Measurements from ENCODE around the gene ANKIB1.
"Not testable (repeated sequence)": the region's sequence is repeated elsewhere in the genome, so short reads cannot be mapped to it uniquely, and the experiment has no call there.

Gene ANKIB1

GRCh38 chr7:92410162-92410561, 164.4 kb downstream of the ANKIB1 start:
- not testable (repeated sequence) for DNase-seq (ENCODE audit: low spot score)

- DNase-seq (ENCODE audit: low spot score): no peak
Measured at GRCh38 chr7:92412745-92413144, 167.0 kb downstream of the ANKIB1 start.

- no peak for DNase-seq (ENCODE audit: low spot score)
Measured at GRCh38 chr7:92413550-92413949, 167.8 kb downstream of the ANKIB1 start.

DNA sequence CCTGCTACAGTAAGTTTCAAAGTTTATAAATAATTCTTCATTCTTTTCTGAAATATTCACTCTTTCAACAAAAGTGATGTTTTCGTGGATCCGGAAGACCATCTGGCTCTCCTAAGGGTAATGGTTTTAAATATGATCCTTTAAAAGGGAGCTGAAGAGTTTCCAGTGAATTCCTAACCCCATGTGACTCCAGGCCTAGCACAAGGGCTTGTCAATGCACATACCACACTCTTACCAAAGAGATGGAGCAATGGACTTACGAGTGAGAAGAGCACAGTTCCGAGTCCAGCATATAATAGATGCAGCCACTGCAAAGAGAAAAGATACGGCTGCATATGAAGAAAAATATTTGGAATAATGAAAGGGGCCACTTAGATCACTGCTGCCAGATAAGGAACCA, 169.5 kb downstream of the ANKIB1 start:
- no peak for DNase-seq (ENCODE audit: low spot score)

GRCh38 chr7:92417913-92418312, 172.1 kb downstream of the ANKIB1 start:
- peak; percentile 30 for DNase-seq (ENCODE audit: low spot score)

DNA sequence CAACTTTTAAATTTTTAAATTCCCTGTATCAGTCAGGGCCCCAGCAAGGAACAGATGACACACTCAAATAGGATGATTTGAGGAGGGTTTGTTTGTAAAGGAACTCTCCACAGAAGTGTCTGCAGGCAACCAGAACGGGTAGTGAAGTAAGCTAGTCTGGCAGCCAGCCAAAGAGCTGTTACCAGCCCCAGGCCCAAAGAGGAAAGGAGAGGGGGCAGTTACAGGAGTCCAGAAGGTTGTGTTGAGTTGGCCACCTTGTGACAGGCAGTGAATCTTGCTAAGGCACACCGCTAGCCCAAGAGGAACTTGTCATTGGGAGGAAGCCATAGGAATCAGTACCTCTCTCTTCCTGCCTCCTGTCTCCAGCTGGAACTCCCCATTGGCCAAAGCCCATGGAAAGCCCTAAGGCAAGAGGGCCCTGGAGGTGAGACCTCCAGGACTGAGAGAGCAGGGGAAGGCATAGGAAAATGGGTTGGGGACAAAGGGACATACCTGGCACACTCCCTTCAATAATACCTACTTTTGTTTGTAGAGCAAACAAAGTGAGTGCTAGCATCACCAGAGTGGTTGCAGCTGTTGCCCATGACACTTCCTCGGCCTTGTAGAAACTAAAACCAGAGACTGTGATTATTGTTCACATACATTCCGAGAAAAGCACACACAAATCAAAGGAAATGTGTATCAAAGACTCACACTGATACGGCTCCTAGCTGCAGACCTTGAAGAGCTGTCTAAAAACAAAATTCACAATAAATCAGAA, 176.1 kb downstream of the ANKIB1 start:
- no peak for DNase-seq (ENCODE audit: low spot score)

DNA sequence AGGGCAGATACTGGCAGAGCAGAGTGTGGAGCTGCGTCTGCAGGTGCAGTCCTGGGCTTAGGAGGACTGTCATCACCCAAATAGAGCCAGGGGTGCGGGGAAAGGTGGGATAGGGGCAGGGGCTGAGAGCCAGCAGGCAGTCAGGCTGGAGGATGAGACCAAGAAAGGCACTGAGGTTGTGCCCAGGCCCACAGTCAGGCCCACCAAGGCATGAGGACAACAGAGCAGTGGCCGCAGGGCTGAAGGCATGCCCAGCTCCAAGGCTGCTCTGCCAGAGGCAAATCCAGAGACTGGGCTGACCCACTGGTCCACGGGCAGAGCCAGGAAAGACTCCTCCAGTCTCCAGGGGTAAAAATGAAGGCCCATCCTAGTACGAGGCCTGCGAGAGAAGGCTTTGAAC, 177.2 kb downstream of the ANKIB1 start:
- DNase-seq (ENCODE audit: low spot score): no peak

- DNase-seq (ENCODE audit: low spot score): no peak
Measured at GRCh38 chr7:92423710-92424131, 177.9 kb downstream of the ANKIB1 start.

DNA sequence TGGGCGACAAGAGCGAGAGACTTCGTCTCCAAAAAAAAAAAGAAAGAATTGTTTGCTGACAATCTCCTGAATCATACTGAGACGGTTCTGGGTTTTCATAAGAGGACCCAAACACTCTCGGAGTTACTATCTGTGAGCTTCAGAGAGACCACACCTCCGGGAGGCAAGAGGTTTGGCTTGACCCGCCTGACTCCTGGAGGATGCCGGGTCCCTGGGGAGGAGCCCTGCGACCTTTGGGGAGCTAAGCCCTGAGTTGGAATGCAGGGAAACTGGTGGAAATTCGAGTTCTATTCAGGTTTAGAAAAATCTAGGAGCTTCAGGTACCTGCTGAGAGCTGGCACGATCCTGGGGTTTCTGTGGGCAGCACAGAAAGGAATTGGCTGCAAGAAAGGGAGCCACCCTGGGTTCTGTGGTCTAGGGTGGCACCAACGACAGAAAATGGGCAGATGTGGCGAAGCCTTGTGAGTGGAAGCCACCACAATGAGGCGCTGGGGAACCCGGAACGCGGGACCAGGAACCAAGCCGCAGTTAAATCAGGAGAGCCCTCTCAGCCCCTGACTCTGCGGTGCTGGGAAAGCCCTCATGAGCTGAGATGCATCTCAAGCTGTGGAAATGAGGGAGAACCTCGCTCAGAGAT, 179.7 kb downstream of the ANKIB1 start:
- peak; percentile 30 for DNase-seq (ENCODE audit: low spot score)

DNA sequence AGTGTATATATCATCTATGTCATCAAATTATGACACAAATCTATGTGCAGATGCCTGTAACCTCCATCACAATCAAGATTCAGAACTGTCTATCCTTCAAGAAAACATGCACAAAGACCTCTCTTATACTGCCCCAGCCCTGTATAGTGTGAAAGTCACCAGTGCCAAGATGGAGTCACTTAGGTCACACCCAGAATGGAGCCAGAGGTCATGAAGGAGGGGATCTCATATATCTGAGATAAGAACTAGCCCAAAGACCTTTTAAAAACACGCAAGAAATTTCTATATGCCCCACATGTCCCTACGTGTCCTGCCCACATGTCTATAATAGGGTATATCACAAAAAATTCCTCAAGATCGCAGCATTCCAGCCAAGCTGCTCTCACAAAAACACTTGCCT, 181.4 kb downstream of the ANKIB1 start:
- no peak for DNase-seq (ENCODE audit: low spot score)

- no peak for DNase-seq (ENCODE audit: low spot score)
Measured at GRCh38 chr7:92432299-92432946, 186.6 kb downstream of the ANKIB1 start.

DNA sequence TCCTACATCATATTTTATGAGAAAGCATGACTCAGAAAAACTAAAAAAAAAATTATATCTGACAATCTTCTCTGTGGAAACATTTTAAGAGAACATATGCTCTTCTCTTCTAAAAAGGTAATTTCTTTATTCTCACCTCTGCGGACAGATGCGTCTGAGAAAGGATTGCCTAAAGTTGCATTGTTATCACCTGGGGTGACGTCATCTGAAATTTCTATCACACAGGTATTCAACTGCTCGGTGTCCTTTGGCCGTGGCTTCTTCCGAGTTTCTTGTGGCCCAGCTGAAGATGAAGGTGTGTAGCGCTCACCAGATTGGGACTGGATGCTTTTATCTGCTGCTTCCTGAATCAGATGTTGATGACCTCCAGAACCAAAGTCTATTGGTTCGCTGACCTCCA, 187.2 kb downstream of the ANKIB1 start:
- DNase-seq (ENCODE audit: low spot score): no peak

- DNase-seq (ENCODE audit: low spot score): no peak
Measured at GRCh38 chr7:92435542-92435941, 189.8 kb downstream of the ANKIB1 start.

GRCh38 chr7:92436612-92437445, 191.1 kb downstream of the ANKIB1 start:
- DNase-seq (ENCODE audit: low spot score): no peak

GRCh38 chr7:92437956-92438491, 192.2 kb downstream of the ANKIB1 start:
- DNase-seq (ENCODE audit: low spot score): no peak

- not testable (repeated sequence) for DNase-seq (ENCODE audit: low spot score)
Measured at GRCh38 chr7:92442720-92443119, 196.9 kb downstream of the ANKIB1 start.

DNA sequence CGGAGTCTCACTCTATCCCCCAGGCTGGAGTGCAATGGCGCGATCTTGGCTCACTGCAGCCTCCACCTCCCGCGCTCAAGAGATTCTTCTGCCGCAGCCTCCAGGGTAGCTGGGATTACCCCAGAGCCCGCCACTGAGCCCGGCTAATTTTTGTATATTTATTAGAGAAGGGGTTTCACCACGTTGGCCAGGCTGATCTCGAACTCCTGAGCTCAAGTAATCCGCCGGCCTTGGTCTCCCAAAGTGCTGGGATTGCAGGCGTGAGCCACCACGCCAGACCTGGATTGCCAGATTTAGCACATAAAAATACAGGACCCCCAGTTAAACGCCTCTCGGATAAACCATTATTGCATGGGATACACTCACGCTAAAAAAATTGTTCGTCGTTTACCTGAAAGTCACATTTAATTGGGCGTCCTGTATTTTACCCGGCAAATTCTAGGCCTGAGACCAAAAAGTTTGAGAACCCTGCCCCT, 201.1 kb downstream of the ANKIB1 start:
- no peak for DNase-seq (ENCODE audit: low spot score)

- peak; percentile 93 for DNase-seq (ENCODE audit: low spot score)
Measured at GRCh38 chr7:92447345-92448204, 201.8 kb downstream of the ANKIB1 start, which contains the start of gene GATAD1. TSS of gene GATAD1 (plus strand) at chr7:92447482. CDS start at chr7:92447730, 248 bp downstream.

- DNase-seq (ENCODE audit: low spot score): peak; percentile 70
Measured at GRCh38 chr7:92448205-92448747, 202.5 kb downstream of the ANKIB1 start.
